ENCODE data around the gene NUBPL. TPM values are rescaled to one million over a fixed set of nuclear protein-coding genes. Genes with fewer than 3 reads are reported as not detected.

Gene NUBPL
- total RNA-seq, 4 donors from 2014 or later, result 5.7 to 9.2 (median 7.2) TPM

GRCh38 chr14:31897581-31898186 is 336.5 kb downstream of the NUBPL start:
- DNase-seq (ENCODE audit: low spot score in 2 of 2), result no peak
- intact Hi-C loops (cut with DNase I; ENCODE audit: low total_unique reads), result no loop called here
- 81 to 83% methylated on average over 4 of the region's 4 CpGs for WGBS, 2 donors
- no peak for TF ChIP-seq POLR2A (IDR thresholded peaks at IDR 0.05)
- TF ChIP-seq, protein P1, sequence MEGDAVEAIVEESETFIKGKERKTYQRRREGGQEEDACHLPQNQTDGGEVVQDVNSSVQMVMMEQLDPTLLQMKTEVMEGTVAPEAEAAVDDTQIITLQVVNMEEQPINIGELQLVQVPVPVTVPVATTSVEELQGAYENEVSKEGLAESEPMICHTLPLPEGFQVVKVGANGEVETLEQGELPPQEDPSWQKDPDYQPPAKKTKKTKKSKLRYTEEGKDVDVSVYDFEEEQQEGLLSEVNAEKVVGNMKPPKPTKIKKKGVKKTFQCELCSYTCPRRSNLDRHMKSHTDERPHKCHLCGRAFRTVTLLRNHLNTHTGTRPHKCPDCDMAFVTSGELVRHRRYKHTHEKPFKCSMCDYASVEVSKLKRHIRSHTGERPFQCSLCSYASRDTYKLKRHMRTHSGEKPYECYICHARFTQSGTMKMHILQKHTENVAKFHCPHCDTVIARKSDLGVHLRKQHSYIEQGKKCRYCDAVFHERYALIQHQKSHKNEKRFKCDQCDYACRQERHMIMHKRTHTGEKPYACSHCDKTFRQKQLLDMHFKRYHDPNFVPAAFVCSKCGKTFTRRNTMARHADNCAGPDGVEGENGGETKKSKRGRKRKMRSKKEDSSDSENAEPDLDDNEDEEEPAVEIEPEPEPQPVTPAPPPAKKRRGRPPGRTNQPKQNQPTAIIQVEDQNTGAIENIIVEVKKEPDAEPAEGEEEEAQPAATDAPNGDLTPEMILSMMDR (IDR thresholded peaks at IDR 0.05), result no peak
- H3K4me3 ChIP-seq (ENCODE audit: low read depth, poor library complexity, severe bottlenecking), result no peak overlapping the region

- intact Hi-C loops (cut with DNase I; ENCODE audit: low total_unique reads), result no loop called here
- H3K4me3 ChIP-seq (ENCODE audit: low read depth, poor library complexity, severe bottlenecking), result no peak overlapping the region
- no peak for DNase-seq (ENCODE audit: low spot score in 2 of 2)
- TF ChIP-seq, protein P1 (IDR thresholded peaks at IDR 0.05), result no peak
- TF ChIP-seq POLR2A (IDR thresholded peaks at IDR 0.05), result no peak
Observed at GRCh38 chr14:31898838-31899528, 337.8 kb downstream of the NUBPL start.

DNA sequence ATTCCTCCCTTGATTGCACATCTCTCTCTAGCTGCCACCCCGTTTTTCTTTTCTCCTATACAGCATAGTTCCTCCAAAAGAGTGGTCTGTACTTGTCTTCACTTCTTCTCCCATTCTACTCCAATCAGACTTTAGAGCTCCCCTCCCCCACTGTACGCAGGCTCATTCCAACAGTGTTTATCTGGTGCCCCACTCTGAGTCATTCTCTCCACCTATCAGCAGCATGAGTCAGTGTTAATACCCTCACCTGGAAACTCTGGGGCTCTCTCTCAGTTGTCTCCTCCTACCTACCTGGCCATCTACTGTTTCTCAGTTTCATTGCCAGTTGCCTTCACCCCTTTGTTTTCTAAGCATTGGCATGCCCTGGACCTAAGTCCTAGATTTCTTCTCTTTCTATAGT is 340.8 kb downstream of the NUBPL start:
- TF ChIP-seq POLR2A (IDR thresholded peaks at IDR 0.05), result no peak
- TF ChIP-seq, protein P1 (IDR thresholded peaks at IDR 0.05), result no peak
- WGBS, 2 donors, result 40 to 60% methylated on average over 2 of the region's 2 CpGs

DNA sequence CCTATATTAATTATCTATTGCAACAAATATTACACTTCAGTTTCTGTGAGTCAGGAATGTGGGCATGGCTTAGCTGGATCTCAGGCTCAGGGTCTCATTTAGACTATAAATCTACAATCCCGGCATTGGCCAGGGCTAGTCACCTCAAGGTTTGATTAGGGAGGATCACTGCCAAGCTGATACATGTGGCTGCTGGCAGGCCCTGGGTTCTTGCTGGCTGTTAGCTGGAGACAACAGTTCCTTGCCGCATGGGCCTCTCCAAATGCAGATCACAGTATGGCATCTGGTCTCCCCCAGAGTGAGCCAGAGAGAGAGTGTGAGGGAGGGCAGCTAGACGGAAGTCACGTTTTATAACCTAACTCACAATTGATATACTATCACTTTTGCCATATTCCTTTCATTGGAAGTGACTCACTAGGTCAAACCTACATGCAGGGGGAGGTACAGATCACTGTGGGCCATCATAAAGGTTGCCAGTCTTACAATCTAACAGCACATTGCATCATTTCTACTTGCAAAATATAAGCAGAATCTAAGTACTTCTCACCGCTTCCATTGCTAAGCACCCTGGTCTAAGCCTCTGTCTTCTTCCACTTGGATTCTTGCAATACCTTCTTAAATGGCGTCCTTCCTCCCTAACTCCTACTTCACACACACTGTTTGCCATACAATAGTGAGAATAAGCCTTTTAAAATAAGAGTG is 341.9 kb downstream of the NUBPL start:
- intact Hi-C loops (cut with DNase I; ENCODE audit: low total_unique reads), result no loop called here
- 63 to 68% methylated on average over 6 of the region's 6 CpGs for WGBS, 2 donors
- TF ChIP-seq, protein P1 (IDR thresholded peaks at IDR 0.05), result no peak
- TF ChIP-seq POLR2A (IDR thresholded peaks at IDR 0.05), result no peak

More for the DNA sequence above, 340.8 kb downstream of the NUBPL start:
- H3K4me3 ChIP-seq (ENCODE audit: low read depth, poor library complexity, severe bottlenecking), result no peak overlapping the region
- intact Hi-C loops (cut with DNase I; ENCODE audit: low total_unique reads), result no loop called here
- DNase-seq (ENCODE audit: low spot score in 2 of 2), result no peak

DNA sequence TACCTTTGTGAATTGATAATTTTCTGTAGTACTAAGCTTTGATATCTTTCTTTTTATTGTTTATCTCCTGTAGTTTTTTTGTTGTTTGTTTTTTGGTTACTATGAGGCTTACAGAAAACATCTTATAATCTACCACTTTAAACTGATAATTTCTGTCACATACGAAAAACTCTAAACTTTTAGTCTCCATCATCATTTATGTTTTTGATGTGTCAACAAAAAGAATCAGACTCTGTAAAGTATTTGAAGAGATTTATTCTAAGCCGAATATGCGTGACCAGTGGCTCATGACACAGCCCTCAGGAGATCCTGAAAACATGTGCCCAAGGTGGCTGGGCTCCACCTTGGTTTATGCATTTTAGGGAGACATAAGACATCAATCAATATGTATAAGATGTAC is 348.8 kb downstream of the NUBPL start:
- H3K4me3 ChIP-seq (ENCODE audit: low read depth, poor library complexity, severe bottlenecking), result no peak overlapping the region
- TF ChIP-seq, protein P1 (IDR thresholded peaks at IDR 0.05), result no peak
- WGBS, 2 donors, result 95% methylated on average over 3 of the region's 3 CpGs

More for the DNA sequence above, 341.9 kb downstream of the NUBPL start:
- DNase-seq (ENCODE audit: low spot score in 2 of 2), result no peak
- H3K4me3 ChIP-seq (ENCODE audit: low read depth, poor library complexity, severe bottlenecking), result no peak overlapping the region

More for the DNA sequence above, 348.8 kb downstream of the NUBPL start:
- intact Hi-C loops (cut with DNase I; ENCODE audit: low total_unique reads), result no loop called here
- no peak for DNase-seq (ENCODE audit: low spot score in 2 of 2)

Other genes starting within 250 kb of the NUBPL start
- 10 to 100 TPM in 2 of 4 donors, 1 to 10 TPM in 2; 7.3 to 11.6 (median 9.8) TPM for gene HEATR5A, start 140.9 kb upstream of the NUBPL start, total RNA-seq
- 10 to 100 TPM; 14.2 to 26.8 (median 20.8) TPM for gene DTD2, start 103.9 kb upstream of the NUBPL start, total RNA-seq
- gene GPR33, start 73.4 kb upstream of the NUBPL start, total RNA-seq, result under 1 TPM in 1 of 4 donors, not detected in 3; 0.94 TPM

Measured in lower leg skin (tissue), 4 donors.